Measurements from ENCODE around the gene ARHGAP35.

DNA sequence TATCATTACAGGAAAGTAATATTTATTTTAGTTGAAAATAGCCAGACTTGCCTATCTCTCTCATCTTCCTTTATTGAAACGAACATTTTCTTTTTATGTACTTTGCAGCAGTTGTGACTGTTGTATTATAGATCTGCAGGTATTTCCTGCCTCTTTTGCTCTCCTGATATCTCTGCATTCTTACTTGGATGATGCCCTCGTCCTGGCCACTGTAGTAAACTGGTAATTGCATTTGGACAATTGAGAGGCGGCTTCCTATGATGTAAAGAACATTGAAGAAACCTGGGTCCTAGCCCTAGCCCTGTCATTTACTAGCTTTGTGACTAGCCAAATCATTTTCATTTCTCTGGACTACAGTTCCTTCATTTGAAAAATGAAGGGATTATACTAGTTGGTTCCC is 6.4 kb downstream of the ARHGAP35 start:
- TF ChIP-seq, protein P1, sequence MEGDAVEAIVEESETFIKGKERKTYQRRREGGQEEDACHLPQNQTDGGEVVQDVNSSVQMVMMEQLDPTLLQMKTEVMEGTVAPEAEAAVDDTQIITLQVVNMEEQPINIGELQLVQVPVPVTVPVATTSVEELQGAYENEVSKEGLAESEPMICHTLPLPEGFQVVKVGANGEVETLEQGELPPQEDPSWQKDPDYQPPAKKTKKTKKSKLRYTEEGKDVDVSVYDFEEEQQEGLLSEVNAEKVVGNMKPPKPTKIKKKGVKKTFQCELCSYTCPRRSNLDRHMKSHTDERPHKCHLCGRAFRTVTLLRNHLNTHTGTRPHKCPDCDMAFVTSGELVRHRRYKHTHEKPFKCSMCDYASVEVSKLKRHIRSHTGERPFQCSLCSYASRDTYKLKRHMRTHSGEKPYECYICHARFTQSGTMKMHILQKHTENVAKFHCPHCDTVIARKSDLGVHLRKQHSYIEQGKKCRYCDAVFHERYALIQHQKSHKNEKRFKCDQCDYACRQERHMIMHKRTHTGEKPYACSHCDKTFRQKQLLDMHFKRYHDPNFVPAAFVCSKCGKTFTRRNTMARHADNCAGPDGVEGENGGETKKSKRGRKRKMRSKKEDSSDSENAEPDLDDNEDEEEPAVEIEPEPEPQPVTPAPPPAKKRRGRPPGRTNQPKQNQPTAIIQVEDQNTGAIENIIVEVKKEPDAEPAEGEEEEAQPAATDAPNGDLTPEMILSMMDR (IDR thresholded peaks at IDR 0.05), result no peak
- TF ChIP-seq EP300 (IDR thresholded peaks at IDR 0.05) (no peak), POLR2AphosphoS5 (IDR thresholded peaks at IDR 0.05) (no peak), POLR2A (IDR thresholded peaks at IDR 0.05) (no peak)

Data from gastroesophageal sphincter (tissue), 3 donors.